HepG2 (cell line): ENCODE measurements around the gene PAQR5. TPM values are rescaled to one million over a fixed set of nuclear protein-coding genes. Genes with fewer than 3 reads are reported as not detected.

Source experiments
- ATAC-seq: fragments of 200-7000 bp; cut with Tn5 transposase; 3 replicates; pipeline ENCODE4 v1.9.1; 2020; ENCODE audit warnings: mild to moderate bottlenecking, moderate library complexity
- BruUV-seq: library from RNA; stranded (reverse); fragments of 400-500 nt; replicated peaks from 2 replicates; lab custom pipeline; 2021; lab: Mats Ljungman, UMichigan
- CTCF ChIA-PET: fragments of 300-600 bp; formaldehyde crosslinking; extraction: SDS; loops from one replicate; lab custom pipeline; 2021; ENCODE audit warnings: low total read pairs, inconsistent platforms, low intra/inter-chr PET ratio; lab: Yijun Ruan, JAX
- POLR2A ChIA-PET: fragments of 350-600 bp; sonication (Branson Sonifier 250); formaldehyde crosslinking; loops from one replicate; lab custom pipeline; 2020; ENCODE audit warnings: antibody characterized with exemption, inconsistent platforms; lab: Yijun Ruan, JAX
- DNase-seq: peaks from one replicate; pipeline ENCODE4 v3.0.0-alpha.2; 2015; ENCODE audit warnings: low spot score
- FAIRE-seq: peaks from 3 replicates; lab custom pipeline; 2011; peaks lifted over from hg19 to GRCh38; lab: Jason Lieb, UNC
- H2AFZ ChIP-seq: one replicate; pipeline ENCODE4 v1.6.1; 2011; ENCODE audit warnings: low read length, inconsistent platforms
- H3K27ac ChIP-seq: fragments of 300-600 bp; 3 replicates; pipeline ENCODE4 v1.8.0; 2011; ENCODE audit warnings: mixed run types, mild to moderate bottlenecking, mixed read lengths, low read length, inconsistent platforms; ENCODE audit not compliant: insufficient read depth; ENCODE audit errors: extremely low read length
- H3K27me3 ChIP-seq, 2 experiments: fragments of 200-600 bp in 1 of 2; 2 replicates in 1 of 2; 3 replicates in 1 of 2; pipeline versions ENCODE4 v1.6.0 to v1.8.0; 2011; ENCODE audit warnings: low read length in 2 of 2, mild to moderate bottlenecking in 2 of 2, moderate library complexity in 2 of 2, inconsistent platforms in 1 of 2; ENCODE audit not compliant: insufficient read depth in 2 of 2, control insufficient read depth in 1 of 2
- H3K36me3 ChIP-seq, 2 experiments: fragments of 200-600 bp in 1 of 2; replicated peaks in 1 of 2; 2 replicates in 1 of 2; 3 replicates in 1 of 2; pipeline versions ENCODE4 v1.5.1 to v1.8.0; 2011; ENCODE audit warnings: low read length in 2 of 2, inconsistent platforms in 1 of 2; ENCODE audit not compliant: insufficient read depth in 2 of 2, control insufficient read depth in 1 of 2
- H3K4me1 ChIP-seq: 2 replicates; pipeline ENCODE4 v1.5.1; 2012; ENCODE audit warnings: low read length, inconsistent platforms; ENCODE audit not compliant: insufficient read depth
- H3K4me2 ChIP-seq: 2 replicates; pipeline ENCODE4 v1.6.0; 2011; ENCODE audit warnings: low read depth, low read length, inconsistent platforms
- H3K4me3 ChIP-seq, 3 experiments: fragments of 200-600 bp in 1 of 3; sonication (generic), shearing (Covaris generic) in 1 of 3; replicated peaks in 1 of 3; 2 replicates each; pipeline ENCODE4 v1.5.1; 2011 to 2016; ENCODE audit warnings: low read length in 3 of 3, inconsistent platforms in 2 of 3, low read depth in 2 of 3, mild to moderate bottlenecking in 2 of 3, control low read depth in 1 of 3, mixed read lengths in 1 of 3; ENCODE audit not compliant: insufficient read depth in 1 of 3
- H3K79me2 ChIP-seq: one replicate; pipeline ENCODE4 v1.6.1; 2011; ENCODE audit warnings: low read length, inconsistent platforms; ENCODE audit not compliant: insufficient read depth
- H3K9ac ChIP-seq: 2 replicates; pipeline ENCODE4 v1.6.0; 2011; ENCODE audit warnings: mild to moderate bottlenecking, low read depth, low read length, inconsistent platforms; ENCODE audit not compliant: insufficient read depth
- H3K9me3 ChIP-seq: 2 replicates; pipeline ENCODE4 v1.5.1; 2012; ENCODE audit warnings: mild to moderate bottlenecking, low read length
- H4K20me1 ChIP-seq: 2 replicates; pipeline ENCODE4 v1.6.0; 2011; ENCODE audit warnings: inconsistent platforms, mild to moderate bottlenecking, low read length, moderate library complexity; ENCODE audit not compliant: insufficient read depth
- ATM ChIP-seq: fragments of 450-650 bp; IDR thresholded peaks from 2 replicates; pipeline ENCODE4 v1.7.1; 2017; ENCODE audit warnings: mild to moderate bottlenecking, borderline replicate concordance
- BHLHE40 ChIP-seq: IDR thresholded peaks from 2 replicates; pipeline ENCODE4 v1.6.1; 2011; ENCODE audit warnings: low read length, improper control_type of control experiment
- CCAR2 ChIP-seq: fragments of 200-400 bp; formaldehyde crosslinking; optimal IDR thresholded peaks from 2 replicates; pipeline ENCODE3; 2018; ENCODE audit warnings: low read depth, mild to moderate bottlenecking, low read length, moderate library complexity
- DMTF1 ChIP-seq: sonication (generic); formaldehyde crosslinking; IDR thresholded peaks from 2 replicates; pipeline ENCODE4 v1.4.0; 2020; ENCODE audit warnings: mild to moderate bottlenecking, missing genetic modification reagents
- EEA1 ChIP-seq: sonication (generic); formaldehyde crosslinking; IDR thresholded peaks from 2 replicates; pipeline ENCODE4 v1.5.1; 2020; ENCODE audit warnings: mild to moderate bottlenecking, missing genetic modification reagents, borderline replicate concordance
- ETV5 ChIP-seq: IDR thresholded peaks from 2 replicates; pipeline ENCODE4 v1.6.1; 2018; ENCODE audit warnings: missing biosample characterization, missing genetic modification reagents, inconsistent platforms, borderline replicate concordance
- FOXA3 ChIP-seq: IDR thresholded peaks from 2 replicates; pipeline ENCODE4 v1.6.1; 2016; ENCODE audit warnings: missing genetic modification reagents, missing compliant biosample characterization
- KDM6A ChIP-seq: IDR thresholded peaks from 2 replicates; pipeline ENCODE4 v1.6.1; 2016; ENCODE audit warnings: low read depth
- MAFG ChIP-seq: sonication (generic); formaldehyde crosslinking; IDR thresholded peaks from 2 replicates; pipeline ENCODE4 v1.5.1; 2020; ENCODE audit warnings: mild to moderate bottlenecking, missing genetic modification reagents
- MEIS1 ChIP-seq: sonication (generic); formaldehyde crosslinking; IDR thresholded peaks from 2 replicates; pipeline ENCODE4 v1.9.0; 2021; ENCODE audit warnings: mild to moderate bottlenecking, missing genetic modification reagents, moderate library complexity, borderline replicate concordance
- PCBP1 ChIP-seq: fragments of 200-400 bp; formaldehyde crosslinking; IDR thresholded peaks from 2 replicates; pipeline ENCODE4 v1.6.1; 2017; ENCODE audit warnings: mild to moderate bottlenecking, low read depth, low read length, borderline replicate concordance
- TEF ChIP-seq: sonication (generic); formaldehyde crosslinking; IDR thresholded peaks from 2 replicates; pipeline ENCODE4 v1.5.0; 2020; ENCODE audit warnings: missing genetic modification reagents
- WIZ ChIP-seq: sonication (generic); formaldehyde crosslinking; IDR thresholded peaks from 2 replicates; pipeline ENCODE4 v1.5.1; 2020; ENCODE audit warnings: mild to moderate bottlenecking, missing genetic modification reagents
- ZFP82 ChIP-seq: sonication (generic); formaldehyde crosslinking; IDR thresholded peaks from 2 replicates; pipeline ENCODE4 v1.5.1; 2020; ENCODE audit warnings: mild to moderate bottlenecking, missing genetic modification reagents, borderline replicate concordance
- ZNF225 ChIP-seq: sonication (generic); formaldehyde crosslinking; IDR thresholded peaks from 2 replicates; pipeline ENCODE4 v1.4.0; 2020; ENCODE audit warnings: mild to moderate bottlenecking, missing genetic modification reagents
- ZNF740 ChIP-seq: sonication (generic); formaldehyde crosslinking; IDR thresholded peaks from 2 replicates; pipeline ENCODE4 v1.4.0; 2020; ENCODE audit warnings: missing genetic modification reagents
- ZSCAN9 ChIP-seq: IDR thresholded peaks from 2 replicates; pipeline ENCODE4 v1.6.1; 2016; ENCODE audit warnings: borderline replicate concordance
- WGBS: methylation state at CpG from one replicate; pipeline ENCODE4 v1.1.6; 2017; ENCODE audit warnings: low lambda C conversion rate; 5-methylcytosine and 5-hydroxymethylcytosine counted together
- in situ Hi-C: cut with HindIII; loops from 2 replicates; pipeline ENCODE4 v1.10.0; 2017; ENCODE audit warnings: low pct_unique_long_range_greater_than_20kb; ENCODE audit not compliant: extremely low pct_ligation_motif_present
- intact Hi-C: fragments of 100-400 bp; cut with micrococcal nuclease; formaldehyde crosslinking; loops from one replicate; pipeline ENCODE4 v1.10.0; 2022; ENCODE audit not compliant: unreplicated experiment
- polyA plus RNA-seq, 8 experiments: library from polyadenylated mRNA; depleted of rRNA in 3 of 8; stranded (reverse) in 7 of 8; unstranded in 1 of 8; fragments of >200 nt; fragmentation: Illumina TruSeq in 4 of 8; extraction: Trizol in 4 of 8; gene quantifications; 2 replicates each; pipeline versions ENCODE4 v1.2.1 to v1.2.3, GENCODE V29; 2011 to 2016; ENCODE audit warnings: low read depth in 4 of 8, missing spikeins in 1 of 8, mixed read lengths in 1 of 8; ENCODE audit not compliant: insufficient read depth in 1 of 8
- total RNA-seq, 5 experiments: library from RNA; depleted of rRNA; stranded (reverse); fragments of >200 nt; fragmentation: Illumina TruSeq; extraction: Trizol; gene quantifications; 2 replicates each; pipeline ENCODE4 v1.2.3, GENCODE V29; 2016; ENCODE audit warnings: low read depth in 1 of 5
- TF ChIP-seq, protein P1 (sequence below): sonication (generic); formaldehyde crosslinking; conservative IDR thresholded peaks from 2 replicates; pipeline ENCODE4 v1.5.0; 2020; ENCODE audit warnings: missing genetic modification reagents
- TF ChIP-seq, protein P2 (sequence below): sonication (generic); formaldehyde crosslinking; conservative IDR thresholded peaks from 2 replicates; pipeline ENCODE4 v1.8.1; 2023; ENCODE audit warnings: missing genetic modification reagents

The PAQR5 gene
- total and polyA plus RNA-seq, 2 of the 13 experiments (the other 11 are each of a cell fraction or from before 2014, with no cell fraction given): 0.53 to 1.3 TPM

DNA sequence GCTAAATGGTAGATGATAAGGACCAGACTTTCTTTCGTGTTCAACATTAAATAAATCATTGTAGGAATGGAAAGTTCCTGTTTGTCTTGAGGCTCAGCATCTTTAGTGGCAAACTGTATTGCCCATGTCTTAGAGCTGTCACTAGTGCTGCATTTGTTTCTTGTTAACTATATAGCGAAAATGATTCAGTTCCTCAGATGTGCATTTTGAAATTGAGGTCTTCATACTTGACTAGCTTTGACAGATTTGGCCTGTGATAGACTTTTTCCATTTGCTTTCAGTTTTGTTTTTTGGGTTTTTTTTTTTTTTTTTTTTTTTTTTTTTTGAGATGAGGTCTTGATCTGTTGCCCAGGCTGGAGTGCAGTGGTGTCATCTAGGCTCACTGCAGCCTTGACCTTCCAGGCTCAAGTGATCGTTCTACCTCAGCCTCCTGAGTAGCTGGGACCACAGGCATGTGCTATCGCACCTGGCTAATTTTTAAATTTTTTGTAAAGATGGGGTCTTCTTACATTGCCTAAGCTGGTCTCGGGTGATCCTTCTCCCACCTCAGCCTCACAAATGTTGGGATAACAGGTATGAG, 144.4 kb downstream of the PAQR5 start:
- Histone ChIP-seq H3K9ac (no peak overlapping the region), H2AFZ (no peak overlapping the region), H3K27ac (no peak overlapping the region), H3K4me3 (no peak overlapping the region), H3K4me2 (no peak overlapping the region), H3K36me3 (peaks cover 7 to 68% of the 10 kb centered on the region in 2 experiments), H3K9me3 (no peaks in the 10 kb centered on the region), H3K79me2 (no peaks in the 10 kb centered on the region), H3K27me3 (no peaks in the 10 kb centered on the region), H4K20me1 (no peaks in the 10 kb centered on the region), H3K4me1 (no peaks in the 10 kb centered on the region)
- in situ Hi-C loops: no loop called here
- ATAC-seq: no peak
- TF ChIP-seq ZFP82: no peak
- no peak for TF ChIP-seq BHLHE40
- TF ChIP-seq MAFG: no peak
- no peak for TF ChIP-seq ETV5 (CRISPR knock-in tag)
- TF ChIP-seq MEIS1 (CRISPR knock-in tag): no peak
- no peak for TF ChIP-seq WIZ (CRISPR knock-in tag)
- no peak for TF ChIP-seq EEA1 (CRISPR knock-in tag)
- TF ChIP-seq ZNF740 (CRISPR knock-in tag): no peak
- no peak for TF ChIP-seq KDM6A (CRISPR knock-in tag)
- no peak for TF ChIP-seq DMTF1
- TF ChIP-seq CCAR2: no peak
- TF ChIP-seq, protein P1, sequence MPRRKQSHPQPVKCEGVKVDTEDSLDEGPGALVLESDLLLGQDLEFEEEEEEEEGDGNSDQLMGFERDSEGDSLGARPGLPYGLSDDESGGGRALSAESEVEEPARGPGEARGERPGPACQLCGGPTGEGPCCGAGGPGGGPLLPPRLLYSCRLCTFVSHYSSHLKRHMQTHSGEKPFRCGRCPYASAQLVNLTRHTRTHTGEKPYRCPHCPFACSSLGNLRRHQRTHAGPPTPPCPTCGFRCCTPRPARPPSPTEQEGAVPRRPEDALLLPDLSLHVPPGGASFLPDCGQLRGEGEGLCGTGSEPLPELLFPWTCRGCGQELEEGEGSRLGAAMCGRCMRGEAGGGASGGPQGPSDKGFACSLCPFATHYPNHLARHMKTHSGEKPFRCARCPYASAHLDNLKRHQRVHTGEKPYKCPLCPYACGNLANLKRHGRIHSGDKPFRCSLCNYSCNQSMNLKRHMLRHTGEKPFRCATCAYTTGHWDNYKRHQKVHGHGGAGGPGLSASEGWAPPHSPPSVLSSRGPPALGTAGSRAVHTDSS (CRISPR knock-in tag): no peak
- no peak for TF ChIP-seq ZSCAN9
- no peak for TF ChIP-seq ZNF225 (CRISPR knock-in tag)
- TF ChIP-seq ATM: no peak
- TF ChIP-seq FOXA3 (CRISPR knock-in tag): no peak
- TF ChIP-seq, protein P2, sequence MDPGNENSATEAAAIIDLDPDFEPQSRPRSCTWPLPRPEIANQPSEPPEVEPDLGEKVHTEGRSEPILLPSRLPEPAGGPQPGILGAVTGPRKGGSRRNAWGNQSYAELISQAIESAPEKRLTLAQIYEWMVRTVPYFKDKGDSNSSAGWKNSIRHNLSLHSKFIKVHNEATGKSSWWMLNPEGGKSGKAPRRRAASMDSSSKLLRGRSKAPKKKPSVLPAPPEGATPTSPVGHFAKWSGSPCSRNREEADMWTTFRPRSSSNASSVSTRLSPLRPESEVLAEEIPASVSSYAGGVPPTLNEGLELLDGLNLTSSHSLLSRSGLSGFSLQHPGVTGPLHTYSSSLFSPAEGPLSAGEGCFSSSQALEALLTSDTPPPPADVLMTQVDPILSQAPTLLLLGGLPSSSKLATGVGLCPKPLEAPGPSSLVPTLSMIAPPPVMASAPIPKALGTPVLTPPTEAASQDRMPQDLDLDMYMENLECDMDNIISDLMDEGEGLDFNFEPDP (CRISPR knock-in tag): no peak
- no peak for TF ChIP-seq TEF (CRISPR knock-in tag)
- no peak for TF ChIP-seq PCBP1
- CTCF ChIA-PET: no interaction called here
- BruUV-seq: no TSS peak
- intact Hi-C loops: no loop called here
- WGBS: 95% methylated on average over 5 of the region's 5 CpGs
- no peak for DNase-seq
- POLR2A ChIA-PET: interaction anchor here (0.6 to 1.1 kb wide), 2 partner anchors 9 to 20 kb away, joined by 3 to 4 read pairs; partner anchors contain the start of gene RPLP1
- no peak for FAIRE-seq
